ENCODE data around the gene LRIT2.

- no peak for TF ChIP-seq CTCF (conservative IDR thresholded peaks at IDR 0.05; ENCODE audit: low read length)
- no peak for TF ChIP-seq EZH2phosphoT487 (IDR thresholded peaks at IDR 0.05; ENCODE audit: borderline replicate concordance)
Measured at GRCh38 chr10:84212014-84212413, 13.3 kb downstream of the LRIT2 start.

Data from Loucy (cell line).